HepG2 (cell line): ENCODE data around the gene TRMT112. TPM values are rescaled to one million over a fixed set of nuclear protein-coding genes. Genes with fewer than 3 reads are reported as not detected.

ENCODE experiments used
- ATAC-seq: fragments of 200-7000 bp; cut with Tn5 transposase; 3 replicates; pipeline ENCODE4 v1.9.1; 2020; ENCODE audit warnings: mild to moderate bottlenecking, moderate library complexity
- BruUV-seq: library from RNA; stranded (reverse); fragments of 400-500 nt; replicated peaks from 2 replicates; lab custom pipeline; 2021; lab: Mats Ljungman, UMichigan
- CTCF ChIA-PET: fragments of 300-600 bp; formaldehyde crosslinking; extraction: SDS; loops from one replicate; lab custom pipeline; 2021; ENCODE audit warnings: low total read pairs, inconsistent platforms, low intra/inter-chr PET ratio; lab: Yijun Ruan, JAX
- POLR2A ChIA-PET: fragments of 350-600 bp; sonication (Branson Sonifier 250); formaldehyde crosslinking; loops from one replicate; lab custom pipeline; 2020; ENCODE audit warnings: antibody characterized with exemption, inconsistent platforms; lab: Yijun Ruan, JAX
- DNase-seq: peaks from one replicate; pipeline ENCODE4 v3.0.0-alpha.2; 2015; ENCODE audit warnings: low spot score
- FAIRE-seq: peaks from 3 replicates; lab custom pipeline; 2011; peaks lifted over from hg19 to GRCh38; lab: Jason Lieb, UNC
- H2AFZ ChIP-seq: one replicate; pipeline ENCODE4 v1.6.1; 2011; ENCODE audit warnings: low read length, inconsistent platforms
- H3K27ac ChIP-seq: fragments of 300-600 bp; 3 replicates; pipeline ENCODE4 v1.8.0; 2011; ENCODE audit warnings: mixed run types, mild to moderate bottlenecking, mixed read lengths, low read length, inconsistent platforms; ENCODE audit not compliant: insufficient read depth; ENCODE audit errors: extremely low read length
- H3K27me3 ChIP-seq, 2 experiments: fragments of 200-600 bp in 1 of 2; 2 replicates in 1 of 2; 3 replicates in 1 of 2; pipeline versions ENCODE4 v1.6.0 to v1.8.0; 2011; ENCODE audit warnings: low read length in 2 of 2, mild to moderate bottlenecking in 2 of 2, moderate library complexity in 2 of 2, inconsistent platforms in 1 of 2; ENCODE audit not compliant: insufficient read depth in 2 of 2, control insufficient read depth in 1 of 2
- H3K36me3 ChIP-seq, 2 experiments: fragments of 200-600 bp in 1 of 2; replicated peaks in 1 of 2; 2 replicates in 1 of 2; 3 replicates in 1 of 2; pipeline versions ENCODE4 v1.5.1 to v1.8.0; 2011; ENCODE audit warnings: low read length in 2 of 2, inconsistent platforms in 1 of 2; ENCODE audit not compliant: insufficient read depth in 2 of 2, control insufficient read depth in 1 of 2
- H3K4me1 ChIP-seq: 2 replicates; pipeline ENCODE4 v1.5.1; 2012; ENCODE audit warnings: low read length, inconsistent platforms; ENCODE audit not compliant: insufficient read depth
- H3K4me2 ChIP-seq: 2 replicates; pipeline ENCODE4 v1.6.0; 2011; ENCODE audit warnings: low read depth, low read length, inconsistent platforms
- H3K4me3 ChIP-seq, 3 experiments: fragments of 200-600 bp in 1 of 3; sonication (generic), shearing (Covaris generic) in 1 of 3; replicated peaks in 1 of 3; 2 replicates each; pipeline ENCODE4 v1.5.1; 2011 to 2016; ENCODE audit warnings: low read length in 3 of 3, inconsistent platforms in 2 of 3, low read depth in 2 of 3, mild to moderate bottlenecking in 2 of 3, control low read depth in 1 of 3, mixed read lengths in 1 of 3; ENCODE audit not compliant: insufficient read depth in 1 of 3
- H3K79me2 ChIP-seq: one replicate; pipeline ENCODE4 v1.6.1; 2011; ENCODE audit warnings: low read length, inconsistent platforms; ENCODE audit not compliant: insufficient read depth
- H3K9ac ChIP-seq: 2 replicates; pipeline ENCODE4 v1.6.0; 2011; ENCODE audit warnings: mild to moderate bottlenecking, low read depth, low read length, inconsistent platforms; ENCODE audit not compliant: insufficient read depth
- H3K9me3 ChIP-seq: 2 replicates; pipeline ENCODE4 v1.5.1; 2012; ENCODE audit warnings: mild to moderate bottlenecking, low read length
- H4K20me1 ChIP-seq: 2 replicates; pipeline ENCODE4 v1.6.0; 2011; ENCODE audit warnings: inconsistent platforms, mild to moderate bottlenecking, low read length, moderate library complexity; ENCODE audit not compliant: insufficient read depth
- AGO2 ChIP-seq: fragments of 200-400 bp; formaldehyde crosslinking; optimal IDR thresholded peaks from 2 replicates; pipeline ENCODE3; 2017; ENCODE audit warnings: mild to moderate bottlenecking, low read depth, low read length, moderate library complexity
- ARID5B ChIP-seq: IDR thresholded peaks from 2 replicates; pipeline ENCODE4 v1.4.0; 2020; ENCODE audit warnings: mild to moderate bottlenecking, missing genetic modification reagents
- ATF7-NPFF ChIP-seq: sonication (generic); formaldehyde crosslinking; IDR thresholded peaks from 2 replicates; pipeline ENCODE4 v1.8.1; 2023; ENCODE audit warnings: mild to moderate bottlenecking, low read depth, missing genetic modification reagents, moderate library complexity
- BRCA1 ChIP-seq: sonication (generic); formaldehyde crosslinking; IDR thresholded peaks from 2 replicates; pipeline ENCODE4 v1.4.0; 2020; ENCODE audit warnings: missing genetic modification reagents
- ISL2 ChIP-seq: sonication (generic); formaldehyde crosslinking; IDR thresholded peaks from 2 replicates; pipeline ENCODE4 v1.5.0; 2020; ENCODE audit warnings: missing genetic modification reagents
- LCORL ChIP-seq, 2 experiments: fragments of 450-650 bp in 1 of 2; sonication (generic) in 1 of 2; formaldehyde crosslinking in 1 of 2; IDR thresholded peaks; 2 replicates each; pipeline versions ENCODE4 v1.5.0 to v1.6.1; 2017 to 2020; ENCODE audit warnings: antibody characterized with exemption in 1 of 2, missing genetic modification reagents in 1 of 2
- RBFOX2 ChIP-seq: fragments of 200-400 bp; formaldehyde crosslinking; IDR thresholded peaks from 2 replicates; pipeline ENCODE4 v1.6.1; 2017; ENCODE audit warnings: low read depth, mild to moderate bottlenecking, low read length
- SMC3 ChIP-seq: IDR thresholded peaks from 2 replicates; pipeline ENCODE4 v1.6.1; 2011; ENCODE audit warnings: low read length, improper control_type of control experiment
- SP1 ChIP-seq, 2 experiments: fragments of 450-650 bp in 1 of 2; sonication (generic) in 1 of 2; formaldehyde crosslinking in 1 of 2; IDR thresholded peaks; 2 replicates each; pipeline versions ENCODE4 v1.4.0 to v1.6.1; 2016 to 2020; ENCODE audit warnings: missing genetic modification reagents in 1 of 2
- WGBS: methylation state at CpG from one replicate; pipeline ENCODE4 v1.1.6; 2017; ENCODE audit warnings: low lambda C conversion rate; 5-methylcytosine and 5-hydroxymethylcytosine counted together
- in situ Hi-C: cut with HindIII; loops from 2 replicates; pipeline ENCODE4 v1.10.0; 2017; ENCODE audit warnings: low pct_unique_long_range_greater_than_20kb; ENCODE audit not compliant: extremely low pct_ligation_motif_present
- intact Hi-C: fragments of 100-400 bp; cut with micrococcal nuclease; formaldehyde crosslinking; loops from one replicate; pipeline ENCODE4 v1.10.0; 2022; ENCODE audit not compliant: unreplicated experiment
- polyA plus RNA-seq, 8 experiments: library from polyadenylated mRNA; depleted of rRNA in 3 of 8; stranded (reverse) in 7 of 8; unstranded in 1 of 8; fragments of >200 nt; fragmentation: Illumina TruSeq in 4 of 8; extraction: Trizol in 4 of 8; gene quantifications; 2 replicates each; pipeline versions ENCODE4 v1.2.1 to v1.2.3, GENCODE V29; 2011 to 2016; ENCODE audit warnings: low read depth in 4 of 8, missing spikeins in 1 of 8, mixed read lengths in 1 of 8; ENCODE audit not compliant: insufficient read depth in 1 of 8
- total RNA-seq, 5 experiments: library from RNA; depleted of rRNA; stranded (reverse); fragments of >200 nt; fragmentation: Illumina TruSeq; extraction: Trizol; gene quantifications; 2 replicates each; pipeline ENCODE4 v1.2.3, GENCODE V29; 2016; ENCODE audit warnings: low read depth in 1 of 5

Gene TRMT112
- total and polyA plus RNA-seq, 2 of the 13 experiments (the other 11 are each of a cell fraction or from before 2014, with no cell fraction given): 186 to 409 TPM

- TF ChIP-seq LCORL (IDR thresholded peaks at IDR 0.05) (no peak), LCORL (CRISPR knock-in tag; IDR thresholded peaks at IDR 0.05) (no peak), ISL2 (CRISPR knock-in tag) (no peak)
Observed at GRCh38 chr11:64314146-64314804, 3.1 kb downstream of the TRMT112 start (continued).

- H3K4me3 ChIP-seq: no peak overlapping the region
- no peaks in the 10 kb centered on the region; a peak in 1 of 5 replicates for H3K27me3 ChIP-seq
- H3K9ac ChIP-seq: no peak overlapping the region
- FAIRE-seq (no peak), DNase-seq (no peak), ATAC-seq (no peak)
- BruUV-seq: no TSS peak
- H3K27ac ChIP-seq: no peak overlapping the region
- CTCF ChIA-PET: no interaction called here
- intact Hi-C loops (no loop called here), in situ Hi-C loops (no loop called here)
- WGBS: 96% methylated on average over 17 of the region's 18 CpGs
- peaks cover 0 to 18% of the 10 kb centered on the region in 2 experiments; a peak in 2 of 5 replicates for H3K36me3 ChIP-seq
- no peak for TF ChIP-seq SP1 (IDR thresholded peaks at IDR 0.05)
- no peak for TF ChIP-seq SP1 (CRISPR knock-in tag; IDR thresholded peaks at IDR 0.05)
- TF ChIP-seq RBFOX2: peak; percentile 63
- TF ChIP-seq AGO2: peak; percentile 83
- no peak for TF ChIP-seq SMC3
- TF ChIP-seq BRCA1 (CRISPR knock-in tag): no peak
- TF ChIP-seq ATF7-NPFF (CRISPR knock-in tag): no peak
- TF ChIP-seq ARID5B (CRISPR knock-in tag): no peak
- H3K9me3 ChIP-seq: no peaks in the 10 kb centered on the region
- peaks cover 32% of the 10 kb centered on the region for H3K4me1 ChIP-seq
- H2AFZ ChIP-seq: no peak overlapping the region
- no peak overlapping the region for H3K4me2 ChIP-seq
- peaks cover 12% of the 10 kb centered on the region for H3K79me2 ChIP-seq
- POLR2A ChIA-PET: no interaction called here
- no peaks in the 10 kb centered on the region for H4K20me1 ChIP-seq
Observed at GRCh38 chr11:64313491-64314145, 3.7 kb downstream of the TRMT112 start.
